Activated CD4-positive, alpha-beta T cell treated with anti-CD3 and anti-CD28 coated beads, Interleukin-2, Interleukin-6, amounts not matched to agents 100 ng/mL and 50 ng/mL, durations not matched to agents 16 hours and 8 hours (primary cell): ENCODE data around the gene MECP2.
A peak's percentile ranks its signal among the peaks of the same experiment; 100 is the strongest.
"Not testable (repeated sequence)": the region's sequence is repeated elsewhere in the genome, so short reads cannot be mapped to it uniquely, and the experiment has no call there.

Experiments used
- DNase-seq: peaks from one replicate; pipeline ENCODE4 v3.0.0-alpha.2; 2020

The MECP2 gene

GRCh38 chrX:154014429-154015380 lies 82.8 kb downstream of the MECP2 start:
- DNase-seq, result no peak

GRCh38 chrX:154013614-154014360 lies 83.7 kb downstream of the MECP2 start:
- peak; percentile 65 for DNase-seq

GRCh38 chrX:154013001-154013421 lies 84.5 kb downstream of the MECP2 start:
- DNase-seq, result no peak

- no peak for DNase-seq
Measured at GRCh38 chrX:154012336-154012991, 85.1 kb downstream of the MECP2 start.

GRCh38 chrX:154011376-154012335 lies 85.9 kb downstream of the MECP2 start:
- no peak for DNase-seq

GRCh38 chrX:154010330-154011087 lies 87.0 kb downstream of the MECP2 start:
- DNase-seq, result no peak

- DNase-seq, result no peak
Measured at GRCh38 chrX:154008521-154008920, 89.0 kb downstream of the MECP2 start.

GRCh38 chrX:154006947-154007346 lies 90.6 kb downstream of the MECP2 start:
- DNase-seq, result no peak

- DNase-seq, result no peak
Measured at GRCh38 chrX:154004315-154004714, 93.2 kb downstream of the MECP2 start.

- DNase-seq, result peak; percentile 75
Measured at GRCh38 chrX:154002215-154002719, 95.2 kb downstream of the MECP2 start.

GRCh38 chrX:154000051-154000450 lies 97.5 kb downstream of the MECP2 start:
- DNase-seq, result no peak

- DNase-seq, result no peak
Measured at GRCh38 chrX:153999359-154000037, 98.0 kb downstream of the MECP2 start.

- DNase-seq, result no peak
Measured at GRCh38 chrX:153995504-153995903, 102.0 kb downstream of the MECP2 start.

GRCh38 chrX:153994398-153994797 lies 103.1 kb downstream of the MECP2 start:
- not testable (repeated sequence) for DNase-seq

- DNase-seq, result no peak
Measured at GRCh38 chrX:153993978-153994377, 103.5 kb downstream of the MECP2 start.

- no peak for DNase-seq
Measured at GRCh38 chrX:153993079-153993478, 104.4 kb downstream of the MECP2 start.

DNA sequence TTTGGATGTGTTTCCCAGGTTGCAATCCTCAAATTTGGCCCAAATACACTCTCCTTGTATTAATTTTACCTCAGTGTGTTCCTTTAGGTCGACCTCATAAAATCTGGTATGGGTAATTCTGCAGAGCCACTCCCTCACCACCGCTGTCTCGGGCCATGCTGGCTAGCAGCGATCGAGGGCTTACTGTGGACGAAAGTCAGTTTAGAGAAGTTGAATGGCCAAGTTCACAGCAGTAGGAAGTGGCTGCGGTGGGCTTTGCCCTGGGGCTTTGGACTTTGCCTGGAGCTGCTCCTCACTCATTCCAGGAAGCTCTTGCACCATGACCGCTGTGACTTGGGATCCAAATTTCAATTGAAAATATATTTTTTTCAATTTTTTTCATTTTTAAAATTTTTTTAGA lies 105.3 kb downstream of the MECP2 start:
- no peak for DNase-seq

DNA sequence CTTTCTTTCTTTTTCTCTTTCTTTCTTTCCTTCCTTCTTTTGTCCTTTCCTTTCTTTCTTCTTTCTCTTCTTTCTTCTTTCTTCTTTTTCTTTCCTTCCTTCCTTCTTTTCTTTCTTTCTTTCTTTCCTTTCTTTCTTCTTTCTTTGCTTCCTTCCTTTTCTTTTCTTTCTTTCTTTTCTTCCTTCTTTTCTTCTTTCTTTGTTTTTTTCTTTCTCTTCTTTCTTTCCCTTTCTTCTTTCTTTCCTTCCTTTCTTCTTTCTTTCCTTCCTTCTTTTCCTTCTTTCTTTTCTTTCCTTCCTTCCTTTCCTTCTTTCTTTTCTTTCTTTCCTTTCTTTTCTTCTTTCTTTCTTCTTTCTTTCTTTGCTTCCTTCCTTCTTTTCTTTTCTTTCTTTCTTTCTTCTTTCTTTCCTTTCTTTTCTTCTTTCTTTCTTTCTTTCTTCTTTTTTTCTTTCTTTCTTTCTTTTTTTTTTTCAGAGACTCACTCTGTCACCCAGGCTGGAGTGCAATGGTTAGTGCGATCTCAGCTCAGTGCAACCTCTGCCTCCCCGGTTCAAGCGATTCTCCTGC lies 106.4 kb downstream of the MECP2 start:
- DNase-seq, result no peak

DNA sequence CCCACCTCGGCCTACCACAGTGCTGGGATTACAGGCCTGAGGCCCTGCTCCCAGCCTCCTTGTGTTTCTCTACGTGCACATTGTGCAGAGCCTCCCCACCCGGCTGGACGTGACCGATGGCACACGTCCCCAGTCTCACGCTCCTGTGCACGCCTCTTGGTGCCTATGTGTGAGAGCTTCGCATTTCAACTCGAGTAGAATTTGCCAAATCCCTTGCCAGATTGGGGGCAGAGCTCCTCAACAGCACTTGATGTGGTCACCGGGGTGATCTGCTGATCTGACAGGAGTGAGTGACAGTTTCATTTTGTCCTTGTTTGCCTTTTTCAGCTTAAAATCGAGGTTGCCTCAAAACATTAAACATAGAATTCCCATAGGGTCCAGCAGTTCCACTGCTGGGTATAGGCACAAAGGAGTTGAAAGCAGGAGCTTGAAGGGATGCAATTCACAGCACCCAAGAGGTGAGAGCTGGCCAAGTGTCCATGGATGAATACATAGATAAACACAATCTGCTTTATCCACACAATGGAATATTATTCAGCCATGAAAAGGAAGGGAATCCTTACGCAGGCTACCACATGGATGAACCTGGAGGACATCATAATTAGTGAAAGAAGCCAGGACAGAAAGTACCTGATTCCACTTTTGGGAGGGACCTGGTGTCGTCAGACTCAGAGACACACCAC lies 107.4 kb downstream of the MECP2 start:
- DNase-seq, result no peak

DNA sequence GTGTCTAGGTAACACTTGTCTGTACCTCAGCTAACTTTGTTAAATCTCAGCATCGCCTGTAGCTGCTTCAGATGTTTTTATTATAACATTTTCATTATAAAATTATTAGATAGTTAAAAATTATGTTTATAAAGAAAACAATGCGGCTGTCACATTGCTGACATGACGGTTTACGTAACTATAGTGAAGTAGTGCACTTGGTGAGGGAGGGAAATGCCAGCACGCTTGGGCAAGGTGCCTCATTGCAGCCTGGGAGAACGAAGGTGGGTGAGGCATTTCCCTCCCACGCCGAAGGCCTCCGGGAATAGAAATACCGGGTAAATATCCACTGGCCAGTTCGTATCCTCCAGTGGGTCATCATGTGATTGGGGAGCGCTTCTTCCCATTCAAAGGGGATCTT lies 109.0 kb downstream of the MECP2 start:
- DNase-seq, result no peak
